ENCODE measurements around the gene COL23A1. TPM values are rescaled to one million over a fixed set of nuclear protein-coding genes. Genes with fewer than 3 reads are reported as not detected.

Gene COL23A1
- total and polyA plus RNA-seq, 2 experiments from 2014 or later: 4.8 to 8.2 TPM

DNA sequence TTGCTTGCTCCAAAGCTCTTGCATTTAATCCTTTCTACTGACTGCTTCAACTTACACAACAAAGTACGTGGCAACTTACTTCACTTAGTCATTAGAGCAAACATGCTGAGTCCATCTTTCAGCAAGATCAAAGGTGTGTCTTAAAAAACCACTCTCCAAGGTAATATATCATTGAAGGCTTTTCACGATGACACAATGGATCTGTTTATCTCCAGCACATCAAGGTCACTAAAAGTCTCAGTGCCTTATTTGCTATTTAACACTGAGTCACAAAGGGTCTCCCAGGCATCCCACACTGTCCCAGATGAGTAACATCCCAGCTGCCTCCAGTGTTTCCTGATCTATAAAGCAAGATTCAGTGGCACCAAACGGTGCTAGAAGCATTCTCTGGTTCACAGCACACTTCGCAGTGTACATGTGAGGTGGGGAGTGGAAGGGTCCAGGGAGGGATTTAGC is 40.3 kb upstream of the COL23A1 start:
- Histone ChIP-seq H3K79me2 (replicated peaks; ENCODE audit: insufficient read depth) (peaks cover 6% of the 10 kb centered on the region), H3K27ac (ENCODE audit: low read depth) (no peak overlapping the region), H3F3A (replicated peaks; ENCODE audit: low read depth) (no peaks in the 10 kb centered on the region), H3K4me3 (no peak overlapping the region), H3K27me3 (ENCODE audit: insufficient read depth) (peaks cover 2% of the 10 kb centered on the region; the same call in 1 of the 2 replicates), H3K9me2 (ENCODE audit: insufficient read depth) (no peaks in the 10 kb centered on the region), H4K20me1 (replicated peaks; ENCODE audit: insufficient read depth) (no peaks in the 10 kb centered on the region), H3K4me2 (no peak overlapping the region), H3K36me3 (ENCODE audit: insufficient read depth) (no peaks in the 10 kb centered on the region), H2AFZ (no peak overlapping the region), H3K4me1 (ENCODE audit: insufficient read depth) (peaks cover 3% of the 10 kb centered on the region; the same call in 1 of the 2 replicates)
- Mint-ChIP-seq H3K4me1 (peaks cover 14% of the 10 kb centered on the region; the same call in 2 of the 3 replicates), H3K27me3 (ENCODE audit: insufficient read depth, low read depth, poor library complexity) (peaks cover 8% of the 10 kb centered on the region), H3K4me3 (no peak overlapping the region), H3K9me3 (peaks cover 7% of the 10 kb centered on the region; the same call in 2 of the 3 replicates), H3K36me3 (ENCODE audit: low read depth) (no peaks in the 10 kb centered on the region), H3K27ac (no peak overlapping the region)
- TF ChIP-seq, protein P1, sequence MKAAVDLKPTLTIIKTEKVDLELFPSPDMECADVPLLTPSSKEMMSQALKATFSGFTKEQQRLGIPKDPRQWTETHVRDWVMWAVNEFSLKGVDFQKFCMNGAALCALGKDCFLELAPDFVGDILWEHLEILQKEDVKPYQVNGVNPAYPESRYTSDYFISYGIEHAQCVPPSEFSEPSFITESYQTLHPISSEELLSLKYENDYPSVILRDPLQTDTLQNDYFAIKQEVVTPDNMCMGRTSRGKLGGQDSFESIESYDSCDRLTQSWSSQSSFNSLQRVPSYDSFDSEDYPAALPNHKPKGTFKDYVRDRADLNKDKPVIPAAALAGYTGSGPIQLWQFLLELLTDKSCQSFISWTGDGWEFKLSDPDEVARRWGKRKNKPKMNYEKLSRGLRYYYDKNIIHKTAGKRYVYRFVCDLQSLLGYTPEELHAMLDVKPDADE (IDR thresholded peaks at IDR 0.05): no peak
- TF ChIP-seq JUNB (IDR thresholded peaks at IDR 0.05; ENCODE audit: unreplicated experiment) (no peak), STAT1 (IDR thresholded peaks at IDR 0.05; ENCODE audit: unreplicated experiment) (no peak), ZNF331 (CRISPR knock-in tag; IDR thresholded peaks at IDR 0.05; ENCODE audit: low read depth) (no peak), ZNF114 (CRISPR knock-in tag; IDR thresholded peaks at IDR 0.05) (no peak), EZH2phosphoT487 (IDR thresholded peaks at IDR 0.05; ENCODE audit: unreplicated experiment) (no peak), EZH2 (IDR thresholded peaks at IDR 0.05; ENCODE audit: low read depth, unreplicated experiment) (no peak), CREB1 (CRISPR knock-in tag; IDR thresholded peaks at IDR 0.05; ENCODE audit: low read depth) (no peak), POLR2AphosphoS5 (IDR thresholded peaks at IDR 0.05; ENCODE audit: low read depth) (no peak), NANOG (IDR thresholded peaks at IDR 0.05; ENCODE audit: borderline replicate concordance) (no peak)
- TF ChIP-seq, protein P2, sequence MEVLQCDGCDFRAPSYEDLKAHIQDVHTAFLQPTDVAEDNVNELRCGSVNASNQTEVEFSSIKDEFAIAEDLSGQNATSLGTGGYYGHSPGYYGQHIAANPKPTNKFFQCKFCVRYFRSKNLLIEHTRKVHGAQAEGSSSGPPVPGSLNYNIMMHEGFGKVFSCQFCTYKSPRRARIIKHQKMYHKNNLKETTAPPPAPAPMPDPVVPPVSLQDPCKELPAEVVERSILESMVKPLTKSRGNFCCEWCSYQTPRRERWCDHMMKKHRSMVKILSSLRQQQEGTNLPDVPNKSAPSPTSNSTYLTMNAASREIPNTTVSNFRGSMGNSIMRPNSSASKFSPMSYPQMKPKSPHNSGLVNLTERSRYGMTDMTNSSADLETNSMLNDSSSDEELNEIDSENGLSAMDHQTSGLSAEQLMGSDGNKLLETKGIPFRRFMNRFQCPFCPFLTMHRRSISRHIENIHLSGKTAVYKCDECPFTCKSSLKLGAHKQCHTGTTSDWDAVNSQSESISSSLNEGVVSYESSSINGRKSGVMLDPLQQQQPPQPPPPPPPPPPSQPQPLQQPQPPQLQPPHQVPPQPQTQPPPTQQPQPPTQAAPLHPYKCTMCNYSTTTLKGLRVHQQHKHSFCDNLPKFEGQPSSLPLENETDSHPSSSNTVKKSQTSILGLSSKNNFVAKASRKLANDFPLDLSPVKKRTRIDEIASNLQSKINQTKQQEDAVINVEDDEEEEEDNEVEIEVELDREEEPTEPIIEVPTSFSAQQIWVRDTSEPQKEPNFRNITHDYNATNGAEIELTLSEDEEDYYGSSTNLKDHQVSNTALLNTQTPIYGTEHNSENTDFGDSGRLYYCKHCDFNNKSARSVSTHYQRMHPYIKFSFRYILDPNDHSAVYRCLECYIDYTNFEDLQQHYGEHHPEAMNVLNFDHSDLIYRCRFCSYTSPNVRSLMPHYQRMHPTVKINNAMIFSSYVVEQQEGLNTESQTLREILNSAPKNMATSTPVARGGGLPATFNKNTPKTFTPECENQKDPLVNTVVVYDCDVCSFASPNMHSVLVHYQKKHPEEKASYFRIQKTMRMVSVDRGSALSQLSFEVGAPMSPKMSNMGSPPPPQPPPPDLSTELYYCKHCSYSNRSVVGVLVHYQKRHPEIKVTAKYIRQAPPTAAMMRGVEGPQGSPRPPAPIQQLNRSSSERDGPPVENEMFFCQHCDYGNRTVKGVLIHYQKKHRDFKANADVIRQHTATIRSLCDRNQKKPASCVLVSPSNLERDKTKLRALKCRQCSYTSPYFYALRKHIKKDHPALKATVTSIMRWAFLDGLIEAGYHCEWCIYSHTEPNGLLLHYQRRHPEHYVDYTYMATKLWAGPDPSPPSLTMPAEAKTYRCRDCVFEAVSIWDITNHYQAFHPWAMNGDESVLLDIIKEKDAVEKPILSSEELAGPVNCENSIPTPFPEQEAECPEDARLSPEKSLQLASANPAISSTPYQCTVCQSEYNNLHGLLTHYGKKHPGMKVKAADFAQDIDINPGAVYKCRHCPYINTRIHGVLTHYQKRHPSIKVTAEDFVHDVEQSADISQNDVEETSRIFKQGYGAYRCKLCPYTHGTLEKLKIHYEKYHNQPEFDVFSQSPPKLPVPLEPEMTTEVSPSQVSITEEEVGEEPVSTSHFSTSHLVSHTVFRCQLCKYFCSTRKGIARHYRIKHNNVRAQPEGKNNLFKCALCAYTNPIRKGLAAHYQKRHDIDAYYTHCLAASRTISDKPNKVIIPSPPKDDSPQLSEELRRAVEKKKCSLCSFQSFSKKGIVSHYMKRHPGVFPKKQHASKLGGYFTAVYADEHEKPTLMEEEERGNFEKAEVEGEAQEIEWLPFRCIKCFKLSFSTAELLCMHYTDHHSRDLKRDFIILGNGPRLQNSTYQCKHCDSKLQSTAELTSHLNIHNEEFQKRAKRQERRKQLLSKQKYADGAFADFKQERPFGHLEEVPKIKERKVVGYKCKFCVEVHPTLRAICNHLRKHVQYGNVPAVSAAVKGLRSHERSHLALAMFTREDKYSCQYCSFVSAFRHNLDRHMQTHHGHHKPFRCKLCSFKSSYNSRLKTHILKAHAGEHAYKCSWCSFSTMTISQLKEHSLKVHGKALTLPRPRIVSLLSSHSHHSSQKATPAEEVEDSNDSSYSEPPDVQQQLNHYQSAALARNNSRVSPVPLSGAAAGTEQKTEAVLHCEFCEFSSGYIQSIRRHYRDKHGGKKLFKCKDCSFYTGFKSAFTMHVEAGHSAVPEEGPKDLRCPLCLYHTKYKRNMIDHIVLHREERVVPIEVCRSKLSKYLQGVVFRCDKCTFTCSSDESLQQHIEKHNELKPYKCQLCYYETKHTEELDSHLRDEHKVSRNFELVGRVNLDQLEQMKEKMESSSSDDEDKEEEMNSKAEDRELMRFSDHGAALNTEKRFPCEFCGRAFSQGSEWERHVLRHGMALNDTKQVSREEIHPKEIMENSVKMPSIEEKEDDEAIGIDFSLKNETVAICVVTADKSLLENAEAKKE (CRISPR knock-in tag; IDR thresholded peaks at IDR 0.05): no peak
- TF ChIP-seq, protein P3, sequence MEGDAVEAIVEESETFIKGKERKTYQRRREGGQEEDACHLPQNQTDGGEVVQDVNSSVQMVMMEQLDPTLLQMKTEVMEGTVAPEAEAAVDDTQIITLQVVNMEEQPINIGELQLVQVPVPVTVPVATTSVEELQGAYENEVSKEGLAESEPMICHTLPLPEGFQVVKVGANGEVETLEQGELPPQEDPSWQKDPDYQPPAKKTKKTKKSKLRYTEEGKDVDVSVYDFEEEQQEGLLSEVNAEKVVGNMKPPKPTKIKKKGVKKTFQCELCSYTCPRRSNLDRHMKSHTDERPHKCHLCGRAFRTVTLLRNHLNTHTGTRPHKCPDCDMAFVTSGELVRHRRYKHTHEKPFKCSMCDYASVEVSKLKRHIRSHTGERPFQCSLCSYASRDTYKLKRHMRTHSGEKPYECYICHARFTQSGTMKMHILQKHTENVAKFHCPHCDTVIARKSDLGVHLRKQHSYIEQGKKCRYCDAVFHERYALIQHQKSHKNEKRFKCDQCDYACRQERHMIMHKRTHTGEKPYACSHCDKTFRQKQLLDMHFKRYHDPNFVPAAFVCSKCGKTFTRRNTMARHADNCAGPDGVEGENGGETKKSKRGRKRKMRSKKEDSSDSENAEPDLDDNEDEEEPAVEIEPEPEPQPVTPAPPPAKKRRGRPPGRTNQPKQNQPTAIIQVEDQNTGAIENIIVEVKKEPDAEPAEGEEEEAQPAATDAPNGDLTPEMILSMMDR (conservative IDR thresholded peaks at IDR 0.05; ENCODE audit: low read depth in 2 of 2): no peak
- TF ChIP-seq, protein P4, sequence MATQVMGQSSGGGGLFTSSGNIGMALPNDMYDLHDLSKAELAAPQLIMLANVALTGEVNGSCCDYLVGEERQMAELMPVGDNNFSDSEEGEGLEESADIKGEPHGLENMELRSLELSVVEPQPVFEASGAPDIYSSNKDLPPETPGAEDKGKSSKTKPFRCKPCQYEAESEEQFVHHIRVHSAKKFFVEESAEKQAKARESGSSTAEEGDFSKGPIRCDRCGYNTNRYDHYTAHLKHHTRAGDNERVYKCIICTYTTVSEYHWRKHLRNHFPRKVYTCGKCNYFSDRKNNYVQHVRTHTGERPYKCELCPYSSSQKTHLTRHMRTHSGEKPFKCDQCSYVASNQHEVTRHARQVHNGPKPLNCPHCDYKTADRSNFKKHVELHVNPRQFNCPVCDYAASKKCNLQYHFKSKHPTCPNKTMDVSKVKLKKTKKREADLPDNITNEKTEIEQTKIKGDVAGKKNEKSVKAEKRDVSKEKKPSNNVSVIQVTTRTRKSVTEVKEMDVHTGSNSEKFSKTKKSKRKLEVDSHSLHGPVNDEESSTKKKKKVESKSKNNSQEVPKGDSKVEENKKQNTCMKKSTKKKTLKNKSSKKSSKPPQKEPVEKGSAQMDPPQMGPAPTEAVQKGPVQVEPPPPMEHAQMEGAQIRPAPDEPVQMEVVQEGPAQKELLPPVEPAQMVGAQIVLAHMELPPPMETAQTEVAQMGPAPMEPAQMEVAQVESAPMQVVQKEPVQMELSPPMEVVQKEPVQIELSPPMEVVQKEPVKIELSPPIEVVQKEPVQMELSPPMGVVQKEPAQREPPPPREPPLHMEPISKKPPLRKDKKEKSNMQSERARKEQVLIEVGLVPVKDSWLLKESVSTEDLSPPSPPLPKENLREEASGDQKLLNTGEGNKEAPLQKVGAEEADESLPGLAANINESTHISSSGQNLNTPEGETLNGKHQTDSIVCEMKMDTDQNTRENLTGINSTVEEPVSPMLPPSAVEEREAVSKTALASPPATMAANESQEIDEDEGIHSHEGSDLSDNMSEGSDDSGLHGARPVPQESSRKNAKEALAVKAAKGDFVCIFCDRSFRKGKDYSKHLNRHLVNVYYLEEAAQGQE (IDR thresholded peaks at IDR 0.05; ENCODE audit: unreplicated experiment): no peak
- ATAC-seq: no peak
- DNase-seq (ENCODE audit: low spot score): no peak

Data from GM23338 (cell line).